Measurements from ENCODE around the gene ABHD16B. TPM values are rescaled to one million over a fixed set of nuclear protein-coding genes. Genes with fewer than 3 reads are reported as not detected.

The ABHD16B gene
- total and polyA plus RNA-seq, 10 of the 15 experiments (the other 5 are each of a cell fraction or from before 2014, with no cell fraction given): 0.13 TPM; not detected in 9

- TF ChIP-seq NR2C1 (IDR thresholded peaks at IDR 0.05) (no peak; the same call in 1 of the 2 replicates), DPF2 (IDR thresholded peaks at IDR 0.05) (peak; percentile 89), MLLT1 (IDR thresholded peaks at IDR 0.05) (no peak; the same call in 1 of the 2 replicates), SMC3 (IDR thresholded peaks at IDR 0.05; ENCODE audit: borderline replicate concordance, low read length) (peak; percentile 87), CEBPZ (IDR thresholded peaks at IDR 0.05; ENCODE audit: low read depth, low read length) (no peak), SMAD1 (IDR thresholded peaks at IDR 0.05; ENCODE audit: low read depth, partially characterized antibody) (peak; percentile 13), FOS (IDR thresholded peaks at IDR 0.05; ENCODE audit: borderline replicate concordance, extremely low read depth, insufficient read length) (no peak), CHD2 (IDR thresholded peaks at IDR 0.05; ENCODE audit: borderline replicate concordance, low read depth, low read length) (0 out of 2 replicates have a peak, but pooled peaks have one; percentile 42), MYC (IDR thresholded peaks at IDR 0.05; ENCODE audit: insufficient read depth, insufficient read length, insufficient replicate concordance, low read length, severe bottlenecking) (no peak), BCL11A (IDR thresholded peaks at IDR 0.05; ENCODE audit: low read depth, low read length) (0 out of 2 replicates have a peak, but pooled peaks have one; percentile 12), MYB (IDR thresholded peaks at IDR 0.05; ENCODE audit: borderline replicate concordance, low read depth, low read length) (no peak), IRF4 (IDR thresholded peaks at IDR 0.05; ENCODE audit: low read depth, low read length) (peak; percentile 66), MXI1 (IDR thresholded peaks at IDR 0.05; ENCODE audit: low read depth, low read length) (peak; percentile 88), ASH2L (IDR thresholded peaks at IDR 0.05; ENCODE audit: borderline replicate concordance, low read depth) (no peak), ATF3 (IDR thresholded peaks at IDR 0.05; ENCODE audit: borderline replicate concordance, extremely low read depth, low read depth, low read length) (0 out of 2 replicates have a peak, but pooled peaks have one; percentile 19), ZNF384 (IDR thresholded peaks at IDR 0.05; ENCODE audit: borderline replicate concordance, low read depth, low read length) (no peak), YBX1 (IDR thresholded peaks at IDR 0.05) (no peak), USF1 (IDR thresholded peaks at IDR 0.05; ENCODE audit: borderline replicate concordance, extremely low read length, insufficient read depth, low read depth, low read length) (no peak), KDM1A (IDR thresholded peaks at IDR 0.05; ENCODE audit: borderline replicate concordance) (no peak), ATF2 (IDR thresholded peaks at IDR 0.05; ENCODE audit: low read length) (no peak), SP1 (IDR thresholded peaks at IDR 0.05; ENCODE audit: low read depth, low read length) (no peak), PAX8 (IDR thresholded peaks at IDR 0.05) (no peak), SIX5 (IDR thresholded peaks at IDR 0.05; ENCODE audit: low read depth, low read length, severe bottlenecking) (no peak)
Measured at GRCh38 chr20:63863798-63864544, 2.7 kb downstream of the ABHD16B start (continued).
